Inflammatory macrophage treated with lipopolysaccharide for 1 hour (primary cell): ENCODE data around the gene TUNAR.
A peak's percentile ranks its signal among the peaks of the same experiment; 100 is the strongest.

Experiments
- DNase-seq, 2 donors: peaks; one replicate each; pipeline ENCODE4 v3.0.0-alpha.2; 2020 to 2022

The TUNAR gene

DNA sequence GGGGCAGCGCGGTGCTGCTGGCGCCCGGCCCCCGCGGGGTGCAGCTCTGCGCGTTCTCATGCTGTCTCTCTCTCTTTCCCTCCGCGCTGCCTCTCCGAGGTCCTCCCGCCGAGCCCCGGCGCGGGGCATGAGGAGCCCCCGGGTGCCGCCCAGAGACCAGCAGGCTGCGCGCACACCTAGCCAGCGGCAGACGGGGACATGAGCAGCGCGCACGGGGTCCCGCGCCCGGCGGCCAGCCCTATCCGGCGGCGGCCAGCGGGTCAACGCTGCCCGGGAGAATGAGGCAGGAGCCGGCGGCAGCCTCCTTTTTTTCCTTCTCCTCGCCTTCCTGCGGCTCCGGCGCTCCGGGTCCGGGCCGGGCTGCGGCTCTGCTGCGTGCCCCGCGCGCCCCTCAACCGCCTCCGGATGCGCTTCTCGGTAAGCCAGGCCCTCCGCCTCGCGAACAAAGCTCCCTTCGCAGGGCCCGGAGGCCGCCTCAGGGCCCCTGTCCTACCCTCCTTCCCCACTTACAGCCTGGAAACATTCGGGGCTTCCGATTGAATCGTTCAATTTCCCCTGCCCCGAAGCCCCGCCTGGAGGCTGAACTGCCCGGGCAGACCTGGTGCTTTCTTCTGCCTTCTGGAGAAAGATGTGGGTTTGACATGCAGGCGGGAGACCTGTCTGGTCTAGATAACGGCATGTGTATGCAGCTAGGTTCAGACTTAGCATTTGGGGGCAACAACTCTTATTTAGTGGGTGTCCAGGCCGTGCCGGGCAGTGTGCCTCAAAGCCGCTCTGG lies at the start of gene TUNAR:
TUNAR (plus strand) TSS at position 72 of the 778 bp plus-strand sequence.
- DNase-seq: no peak

DNA sequence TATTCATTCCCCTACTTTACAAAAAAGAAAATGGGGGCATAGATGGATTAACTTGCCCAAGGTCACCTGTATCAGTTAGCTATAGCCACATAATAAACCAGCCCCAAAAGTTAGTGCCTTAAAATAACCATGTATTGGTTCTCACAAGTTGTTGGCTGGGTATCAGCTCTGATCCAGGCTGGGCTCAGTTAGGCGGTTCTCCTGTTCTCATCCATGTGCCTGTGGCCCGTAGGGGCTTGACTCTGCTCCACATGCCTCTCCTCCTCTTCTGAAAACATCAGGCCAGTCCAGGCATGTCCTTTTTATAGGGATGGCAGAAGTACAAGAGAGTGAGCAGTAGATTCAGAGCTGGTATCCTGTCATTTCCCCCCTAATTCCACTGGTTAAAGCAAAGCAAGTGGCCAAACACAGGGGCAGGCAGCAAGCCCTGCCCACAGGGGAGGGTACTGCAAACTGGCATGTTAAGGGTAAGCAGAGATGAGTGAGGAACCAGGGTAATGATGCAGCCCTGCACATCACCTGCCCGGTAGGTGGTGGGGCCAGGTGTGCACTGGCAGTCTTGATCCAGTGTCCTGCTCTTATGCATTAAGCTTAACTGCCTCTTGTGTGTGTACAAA lies 47.9 kb upstream of the TUNAR start:
- DNase-seq: no peak

DNA sequence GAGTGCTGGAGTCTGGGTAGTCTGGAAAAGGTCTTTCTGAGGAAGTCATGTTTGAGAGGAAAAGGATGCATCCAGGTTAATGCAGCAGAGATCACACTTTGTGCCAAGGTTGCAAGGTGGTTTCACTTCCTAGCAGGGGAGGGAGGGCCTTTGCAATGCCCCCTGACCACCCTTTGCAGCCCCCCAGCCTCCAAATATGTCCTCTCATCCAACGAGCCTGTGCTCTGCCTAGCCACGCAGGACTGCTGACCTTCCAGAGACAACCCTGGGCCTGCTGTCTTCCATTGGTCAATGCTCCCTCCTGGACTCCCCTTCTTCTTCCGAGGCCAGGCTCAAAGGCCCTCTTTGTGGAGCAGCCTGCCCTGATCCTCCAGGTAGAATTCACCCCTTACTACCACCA lies 47.3 kb upstream of the TUNAR start:
- no peak for DNase-seq

DNA sequence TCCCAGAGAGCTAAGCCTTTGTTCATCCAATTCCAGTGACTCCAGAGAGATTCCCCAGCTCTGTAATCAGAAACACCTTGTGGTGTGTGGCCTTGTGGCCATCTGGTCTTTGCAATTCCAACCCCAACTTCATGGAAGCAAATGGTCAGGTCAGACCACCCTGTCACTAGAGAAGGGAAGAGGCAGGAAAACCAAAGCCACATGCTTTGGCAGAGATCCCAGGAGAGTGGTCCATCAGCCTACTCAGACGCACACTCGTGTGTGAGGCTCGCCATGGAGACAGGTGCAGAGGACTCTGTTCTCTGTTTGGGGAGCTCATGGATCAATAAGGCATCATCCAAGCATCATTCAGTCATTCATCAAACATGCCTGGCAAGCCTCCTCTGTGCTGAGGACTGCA lies 46.2 kb upstream of the TUNAR start:
- DNase-seq: no peak

DNA sequence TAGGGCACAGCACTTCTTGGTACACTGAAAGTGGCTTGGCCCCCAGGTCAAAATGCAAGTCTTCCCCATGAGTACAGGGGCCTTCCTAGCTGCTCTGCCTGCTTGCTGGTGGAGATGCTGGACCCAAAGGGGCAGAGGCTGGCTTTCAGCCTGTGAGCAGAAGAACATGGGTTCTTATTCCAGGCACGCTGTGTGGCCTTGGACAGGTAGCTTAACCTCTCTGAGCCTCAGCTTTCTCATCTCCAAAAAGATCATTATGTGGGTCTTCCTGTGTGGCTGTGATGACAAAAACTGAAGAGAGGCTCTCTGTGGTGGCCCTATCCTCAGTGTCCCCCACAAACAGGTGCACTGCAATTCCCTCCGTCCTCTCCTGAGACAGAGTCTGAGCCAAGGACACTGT lies 45.6 kb upstream of the TUNAR start:
- DNase-seq: no peak

DNA sequence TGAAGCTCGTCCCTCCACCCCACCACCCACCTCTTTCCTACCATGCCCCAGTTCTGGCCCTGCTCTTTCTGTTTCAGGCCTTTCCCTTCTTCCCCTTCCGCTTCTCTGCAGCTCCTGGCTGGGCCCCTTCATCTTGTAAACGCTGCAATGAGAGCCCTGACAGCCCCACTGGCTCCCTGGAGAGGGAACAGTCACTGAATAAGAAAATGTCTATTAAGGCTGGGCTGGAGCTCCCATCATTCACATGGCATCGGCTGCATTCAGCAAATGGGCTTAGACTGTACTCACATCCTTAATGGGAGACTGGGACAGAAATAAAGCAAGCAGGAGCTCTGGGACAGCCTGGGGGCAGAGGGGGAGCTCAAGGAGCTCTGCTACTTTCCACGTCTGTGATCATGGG lies 45.2 kb upstream of the TUNAR start:
- no peak for DNase-seq

DNA sequence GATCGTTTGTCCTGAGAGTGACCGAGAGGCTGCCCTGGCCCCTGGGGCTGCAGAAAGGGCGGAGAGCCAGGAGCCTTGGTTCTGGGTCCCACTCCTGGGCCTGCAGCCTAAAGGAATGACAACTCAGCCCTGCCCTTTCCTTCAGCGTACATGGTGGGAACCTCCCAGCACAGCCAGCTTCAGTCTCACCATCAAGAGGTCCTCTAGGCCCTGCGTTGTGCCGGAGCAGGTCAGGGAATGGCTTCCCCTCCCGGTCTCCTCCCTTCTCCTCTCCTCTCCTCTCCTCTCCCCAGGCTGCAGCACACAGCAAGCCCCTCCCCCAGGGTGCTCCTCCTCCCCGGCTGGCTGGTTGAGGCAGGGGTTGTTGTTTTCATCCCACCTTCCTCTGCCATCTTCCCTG lies 44.6 kb upstream of the TUNAR start:
- DNase-seq: no peak

DNA sequence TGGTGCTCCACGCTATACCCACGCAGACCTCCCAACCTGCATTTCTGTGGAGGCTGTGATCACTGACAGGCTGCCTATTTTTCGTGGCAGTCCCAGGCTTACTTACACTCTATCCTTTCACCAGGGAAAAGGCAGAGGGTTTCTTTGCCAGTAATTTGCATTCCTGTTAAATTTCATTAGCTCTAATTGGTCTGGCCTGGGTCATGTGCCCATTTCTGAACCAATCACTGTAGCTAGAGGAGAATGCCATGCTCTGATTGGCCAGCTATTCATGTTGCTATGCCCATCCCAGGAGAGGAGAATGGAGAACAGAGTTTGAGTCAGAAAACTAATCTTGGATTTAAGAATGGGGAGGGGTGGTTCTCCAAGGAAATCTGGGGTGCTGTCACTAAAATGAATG lies 43.2 kb upstream of the TUNAR start:
- DNase-seq: no peak

DNA sequence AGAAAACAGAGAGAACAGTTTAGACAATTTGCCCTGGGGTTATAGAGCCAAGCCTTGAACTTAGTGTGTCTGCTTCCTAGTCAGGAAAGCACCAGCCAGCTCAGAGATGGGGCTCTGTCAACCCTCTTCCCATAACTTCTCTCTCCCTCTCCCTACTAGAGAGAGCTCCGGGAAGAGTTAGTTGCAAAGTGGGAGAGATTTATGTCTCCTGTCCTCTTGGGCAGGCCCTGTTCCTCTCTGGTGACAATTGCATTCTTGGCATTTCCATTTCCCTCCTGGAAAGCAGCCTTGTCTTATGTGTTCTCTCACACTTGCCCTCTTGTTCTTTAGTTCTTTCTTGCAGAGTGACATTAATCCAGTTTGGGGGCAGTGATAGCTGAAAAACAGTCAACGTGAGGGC lies 42.1 kb upstream of the TUNAR start:
- DNase-seq: no peak

DNA sequence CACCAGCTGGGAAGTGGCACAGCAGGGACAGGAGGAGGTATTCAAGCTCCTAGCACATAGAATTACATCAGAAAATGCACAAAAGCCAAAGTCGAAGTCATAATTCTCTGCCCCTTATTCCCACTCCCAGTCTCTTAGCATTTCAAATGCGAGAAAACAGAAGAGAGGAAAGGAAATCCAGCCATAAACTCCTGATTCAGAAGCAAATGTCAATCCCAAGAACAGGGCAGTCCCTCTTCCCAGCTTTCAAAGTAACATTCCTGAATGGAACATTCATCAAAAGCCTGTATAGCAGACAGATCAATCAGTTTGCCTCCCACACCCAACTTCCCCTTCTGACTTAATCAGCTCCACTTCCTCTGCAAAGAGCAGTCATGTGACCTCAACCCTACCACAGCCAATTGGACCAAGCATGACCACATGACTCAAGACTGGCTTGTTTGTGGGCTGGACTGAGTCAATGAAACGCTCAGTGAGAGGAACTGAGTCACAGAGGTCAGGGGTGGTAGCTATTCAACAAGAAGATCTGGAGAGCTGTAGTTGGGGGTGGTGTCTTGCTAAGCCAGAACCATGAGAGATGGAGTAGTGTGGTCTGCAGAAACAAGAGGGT lies 41.4 kb upstream of the TUNAR start:
- DNase-seq: peak; percentile 2 to 3

DNA sequence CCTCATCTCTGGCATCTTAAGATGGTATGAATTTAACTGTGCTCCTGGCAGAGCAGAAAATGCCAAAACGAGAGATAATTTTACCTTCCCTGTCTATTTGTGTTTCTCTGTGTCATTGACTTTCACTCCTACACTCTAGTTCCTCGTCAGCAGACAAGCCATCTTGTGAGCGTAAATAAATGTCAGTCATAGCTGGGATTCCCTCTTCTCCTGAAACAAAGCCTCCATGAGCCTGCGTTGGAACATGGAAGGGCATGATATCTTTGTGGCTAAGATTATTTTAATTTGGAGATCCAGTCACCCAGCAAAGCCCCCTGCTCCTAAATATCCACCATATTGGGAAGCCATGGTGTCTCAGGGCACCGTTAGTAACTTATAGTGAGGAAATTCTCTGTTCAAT lies 37.8 kb upstream of the TUNAR start:
- DNase-seq: no peak

DNA sequence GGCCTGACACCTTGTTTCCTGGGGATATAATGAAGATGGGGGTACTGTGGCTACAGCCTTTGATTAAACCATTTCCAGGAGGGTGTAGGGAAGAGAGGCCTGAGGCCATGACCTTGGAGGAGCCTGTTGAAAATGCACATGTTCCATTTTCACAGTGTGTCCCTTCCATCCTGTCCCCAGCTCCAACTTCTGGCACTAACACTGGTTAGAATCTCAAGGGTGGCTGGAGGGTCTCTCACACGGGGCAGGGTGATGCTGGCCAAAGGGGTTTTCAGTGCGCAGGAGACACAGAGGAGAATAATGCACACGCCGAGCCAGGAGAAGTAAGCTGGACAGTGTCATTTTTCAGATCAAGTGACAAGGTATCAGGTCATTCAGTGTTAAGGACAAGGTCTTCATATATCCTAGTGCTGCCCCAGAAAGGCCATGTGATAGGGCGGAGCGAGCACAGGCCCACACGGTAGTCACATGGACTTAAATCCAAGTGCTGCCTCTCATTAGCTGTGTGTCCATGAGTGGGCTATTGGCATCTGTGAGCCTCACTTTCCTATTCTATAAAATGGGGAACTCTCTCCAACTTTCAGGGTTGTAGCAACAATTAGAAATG lies 36.4 kb upstream of the TUNAR start:
- DNase-seq: no peak

DNA sequence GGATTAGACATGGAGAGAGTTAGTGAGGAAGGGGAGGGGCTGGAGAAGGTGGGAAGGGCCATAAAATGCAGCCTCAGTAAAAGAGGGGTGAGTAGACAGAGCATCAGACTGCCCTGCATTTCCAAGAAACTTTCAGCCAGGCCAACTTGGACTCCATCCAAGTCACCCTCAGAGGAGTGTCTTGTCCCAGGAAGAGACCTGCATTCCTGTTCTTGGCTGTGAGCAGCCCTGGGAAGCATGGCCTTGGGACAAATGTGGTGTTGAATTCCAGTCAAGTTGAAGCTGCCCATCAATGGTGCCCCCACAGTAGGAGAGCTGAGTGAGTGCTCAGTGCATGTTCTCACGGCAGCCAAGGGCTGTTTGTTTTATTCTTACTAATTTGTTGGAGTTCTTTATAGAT lies 35.0 kb upstream of the TUNAR start:
- no peak for DNase-seq

DNA sequence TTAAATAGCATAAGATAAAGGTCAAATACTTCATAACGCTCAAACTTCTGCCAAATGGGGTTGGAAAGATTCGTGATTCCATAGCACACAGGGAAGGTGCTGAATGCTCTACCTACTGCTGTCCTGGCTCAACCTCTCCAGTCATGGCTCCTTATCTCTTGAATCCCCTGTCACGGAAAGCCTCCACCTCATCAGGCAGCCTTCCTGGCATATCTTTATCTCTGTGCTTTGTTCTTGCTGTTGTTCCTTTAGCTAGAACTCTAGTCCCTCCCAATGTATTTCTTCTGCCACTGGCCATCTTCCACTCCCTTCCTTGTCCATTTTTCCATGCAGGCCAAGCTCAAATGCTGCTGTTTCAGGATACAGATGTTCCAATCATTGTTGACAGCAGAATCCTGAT lies 26.9 kb upstream of the TUNAR start:
- DNase-seq: no peak

DNA sequence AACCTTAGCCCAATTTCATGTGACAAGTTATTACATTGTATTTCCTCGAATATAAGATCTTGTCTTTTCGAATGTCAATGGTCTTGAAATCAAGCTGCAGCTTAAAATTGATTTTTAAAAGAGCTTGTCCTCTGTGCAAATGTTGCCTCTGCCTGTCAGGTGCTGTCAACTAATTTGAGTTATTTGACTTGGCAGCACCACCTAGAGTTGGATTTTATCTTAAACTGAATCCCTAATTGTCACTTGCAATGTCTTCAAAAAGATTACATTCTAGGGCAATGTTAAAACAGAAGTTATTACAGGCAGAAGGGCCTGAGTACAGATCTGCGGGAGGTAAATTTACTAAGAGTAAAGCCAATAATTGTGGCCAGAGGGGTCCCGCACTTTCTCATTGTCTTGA lies 26.2 kb upstream of the TUNAR start:
- no peak for DNase-seq

DNA sequence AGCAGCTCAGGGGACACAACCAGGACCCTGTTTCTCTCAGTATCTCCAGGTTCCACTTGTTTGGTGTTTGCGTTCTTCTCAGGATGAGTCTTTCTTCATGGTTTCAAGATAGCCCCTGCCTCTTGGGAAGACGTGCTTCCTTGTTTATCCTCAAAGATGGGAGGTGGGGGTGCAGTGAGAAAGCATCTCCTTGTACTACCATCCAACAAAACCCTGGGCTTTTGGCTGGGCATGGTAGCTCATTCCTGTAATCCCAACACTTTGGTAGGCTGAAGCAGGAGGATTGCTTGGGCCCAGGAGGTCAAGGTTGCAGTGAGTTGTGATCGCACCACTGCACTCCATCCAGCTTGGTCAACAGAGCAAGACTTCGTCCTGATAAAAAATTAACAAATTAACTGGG lies 21.0 kb upstream of the TUNAR start:
- no peak for DNase-seq

DNA sequence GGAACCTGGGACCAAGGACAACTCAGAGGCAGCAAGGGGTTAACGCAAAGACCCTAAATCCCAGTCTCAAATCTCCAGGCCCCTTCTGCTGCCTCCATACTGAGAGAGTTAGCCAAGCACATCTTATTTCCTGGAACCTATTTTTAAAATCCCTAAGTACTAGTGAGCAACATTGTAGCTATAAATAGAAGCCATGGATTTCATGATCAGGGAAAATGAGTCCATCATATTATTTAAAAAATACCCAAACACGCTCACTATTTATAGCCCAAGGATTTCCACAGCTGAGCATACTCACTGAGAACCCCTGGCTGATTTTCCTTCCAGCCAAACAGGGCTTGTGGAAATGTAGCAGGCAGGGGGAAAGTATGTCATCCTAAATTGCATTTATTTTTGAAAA lies 19.4 kb upstream of the TUNAR start:
- no peak for DNase-seq

DNA sequence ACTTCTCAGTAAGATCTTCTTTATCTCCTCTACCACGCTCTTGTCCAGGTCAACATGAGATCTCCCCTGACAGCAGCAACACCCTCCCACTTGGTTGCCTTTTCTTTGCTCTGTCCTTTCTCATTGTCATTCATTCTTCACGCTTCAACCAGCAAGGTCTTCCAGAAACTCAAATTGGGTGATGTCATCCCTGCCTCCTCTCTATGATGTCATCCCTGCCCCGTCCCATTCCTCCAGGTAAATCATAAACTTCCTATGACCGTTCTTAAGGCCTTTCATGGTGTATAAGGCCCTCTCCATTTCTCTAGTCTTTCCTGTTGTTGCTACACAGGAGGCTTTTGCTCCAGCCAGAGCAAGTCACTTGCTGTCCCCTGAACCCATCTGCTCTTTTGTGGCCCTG lies 17.7 kb upstream of the TUNAR start:
- DNase-seq: no peak

DNA sequence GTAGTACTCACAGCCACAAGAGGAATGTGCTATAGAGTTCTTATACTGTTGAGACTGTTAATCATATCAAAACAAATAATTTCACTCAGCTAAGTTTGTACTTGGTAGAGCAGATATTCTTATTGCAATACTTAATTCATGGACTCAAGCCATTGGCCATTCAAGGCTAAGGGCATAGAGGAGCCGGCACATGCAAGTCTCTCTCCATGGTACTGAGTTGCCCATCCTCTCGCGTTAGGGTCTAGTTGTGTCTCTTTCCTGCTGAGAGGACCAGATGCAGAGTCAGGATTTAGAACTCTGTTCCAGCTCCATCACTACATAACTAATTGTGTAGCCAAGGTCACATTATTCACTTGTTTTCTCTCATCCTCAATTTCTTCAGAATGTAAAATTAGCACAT lies 14.4 kb upstream of the TUNAR start:
- no peak for DNase-seq

DNA sequence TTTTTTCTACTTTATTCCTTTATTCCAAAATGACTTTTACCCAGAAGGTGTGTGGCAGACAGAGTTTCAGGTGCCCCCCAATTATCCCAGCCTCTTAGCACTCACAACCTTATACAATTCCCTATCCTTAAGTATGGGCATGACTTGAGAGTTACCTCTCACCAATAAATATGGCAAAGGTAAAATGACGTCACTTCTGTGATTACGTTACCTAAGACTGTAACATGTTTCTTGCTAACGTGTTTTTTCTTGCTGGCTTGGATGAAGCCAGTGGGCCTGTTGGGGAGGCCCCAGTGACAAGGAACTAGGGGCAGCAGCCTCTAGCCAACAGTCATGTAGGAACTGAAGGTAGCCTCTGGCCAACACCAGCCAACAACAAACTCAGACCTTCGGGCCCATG lies 13.3 kb upstream of the TUNAR start:
- no peak for DNase-seq

DNA sequence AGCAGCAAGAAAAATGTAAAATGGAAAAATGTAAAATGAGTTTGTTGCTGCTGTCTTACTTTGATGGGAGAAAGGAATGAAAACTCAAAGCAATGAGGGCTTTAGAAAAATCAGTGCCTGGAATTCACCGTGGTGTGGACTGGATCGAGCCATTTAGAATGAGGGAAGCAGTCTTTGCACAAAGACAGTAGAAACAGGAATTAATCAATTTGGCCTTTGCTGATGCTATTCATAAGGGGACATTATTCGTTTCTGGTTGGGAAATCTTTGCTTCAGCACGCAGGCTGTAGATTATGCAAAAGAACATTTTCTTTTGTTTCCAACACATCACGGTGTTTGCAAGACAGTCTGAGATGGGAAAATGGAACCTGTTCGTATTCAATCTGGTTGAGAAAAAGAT lies 6.9 kb upstream of the TUNAR start:
- DNase-seq: no peak

DNA sequence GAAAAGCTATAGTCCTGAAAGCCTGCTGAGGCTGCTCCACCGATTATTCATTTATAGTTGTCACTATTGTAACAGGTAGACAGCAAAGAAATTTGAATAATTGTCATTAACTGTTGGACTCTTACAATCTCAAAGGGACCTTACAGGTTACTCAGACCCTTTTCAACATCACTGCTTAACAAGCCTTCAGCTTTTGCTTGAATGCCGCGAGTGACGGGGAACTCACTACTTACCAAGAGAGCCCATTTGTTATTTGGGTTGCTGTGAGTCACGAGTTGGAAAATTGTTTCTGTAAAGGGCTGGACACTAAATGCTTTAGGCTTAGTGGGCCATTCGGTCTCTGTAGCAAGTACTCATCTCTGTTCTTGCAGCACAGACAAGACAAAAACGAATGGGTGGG lies 5.9 kb upstream of the TUNAR start:
- DNase-seq: no peak

DNA sequence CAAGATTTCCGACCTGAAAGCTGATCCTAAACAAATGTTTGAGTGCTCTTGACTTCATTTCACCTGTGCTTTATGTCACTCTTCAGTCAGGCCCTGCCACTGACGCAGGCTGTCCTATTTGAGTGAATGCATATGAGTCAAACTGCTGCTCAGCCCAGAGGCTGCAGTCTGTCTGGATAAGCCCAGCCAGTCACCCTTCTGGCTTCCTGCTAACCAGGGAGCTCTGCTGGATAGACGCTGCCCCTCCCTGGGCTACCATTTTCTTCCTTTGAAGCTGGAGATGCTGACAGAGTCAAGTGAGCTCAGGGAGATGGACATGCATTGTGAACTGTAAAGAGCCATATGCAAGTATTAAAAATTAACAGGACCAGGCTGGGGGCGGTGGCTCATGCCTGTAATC lies 5.1 kb upstream of the TUNAR start:
- no peak for DNase-seq

DNA sequence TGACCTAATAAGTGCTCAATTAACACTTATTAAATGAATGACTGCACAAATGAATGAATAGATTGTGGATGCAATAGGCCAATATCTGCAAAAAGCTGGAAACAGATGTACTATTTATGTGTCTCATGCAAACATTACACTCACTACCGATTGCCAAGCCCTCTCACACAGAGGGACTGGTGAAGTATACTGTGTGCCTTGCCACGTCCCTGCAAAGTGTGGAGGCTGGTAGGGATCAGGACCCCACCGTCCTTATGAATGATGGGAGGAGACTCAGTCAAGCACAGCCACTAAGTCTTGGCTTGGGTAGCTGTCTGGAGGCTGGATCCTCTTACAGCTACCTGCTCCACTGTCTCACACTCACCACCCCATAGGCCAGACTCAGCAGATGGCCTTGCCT lies 3.9 kb upstream of the TUNAR start:
- DNase-seq: no peak
